Ishikawa (cell line): Measurements from ENCODE around the gene GPX1.

Experiments used
- CREB1 ChIP-seq: IDR thresholded peaks from 2 replicates; pipeline ENCODE4 v1.6.1; 2012; ENCODE audit warnings: low read depth
- MAX ChIP-seq: IDR thresholded peaks from 2 replicates; pipeline ENCODE4 v1.6.1; 2012
- NFIC ChIP-seq: IDR thresholded peaks from 2 replicates; pipeline ENCODE4 v1.6.1; 2012
- REST ChIP-seq: IDR thresholded peaks from 2 replicates; pipeline ENCODE4 v1.6.1; 2012; ENCODE audit warnings: low read depth, mild to moderate bottlenecking
- TEAD4 ChIP-seq: IDR thresholded peaks from 2 replicates; pipeline ENCODE4 v1.6.1; 2012
- YY1 ChIP-seq: IDR thresholded peaks from 2 replicates; pipeline ENCODE4 v1.6.1; 2012; ENCODE audit warnings: low read depth

- TF ChIP-seq CREB1 (no peak), MAX (no peak), TEAD4 (no peak), REST (no peak), NFIC (no peak), YY1 (no peak)
Measured at GRCh38 chr3:49362561-49362960, 4.4 kb upstream of the GPX1 start.
